SKM-1 (cell line): ENCODE results near the gene EGR1.
"Not testable (repeated sequence)": the region's sequence is repeated elsewhere in the genome, so short reads cannot be mapped to it uniquely, and the experiment has no call there.

Experiments
- DNase-seq: peaks from one replicate; lab custom pipeline; 2025; ENCODE audit not compliant: unreplicated experiment; lab: John Stamatoyannopoulos, UW

EGR1 gene

GRCh38 chr5:138468966-138469539, 3.8 kb downstream of the EGR1 start:
- no peak for DNase-seq

DNA sequence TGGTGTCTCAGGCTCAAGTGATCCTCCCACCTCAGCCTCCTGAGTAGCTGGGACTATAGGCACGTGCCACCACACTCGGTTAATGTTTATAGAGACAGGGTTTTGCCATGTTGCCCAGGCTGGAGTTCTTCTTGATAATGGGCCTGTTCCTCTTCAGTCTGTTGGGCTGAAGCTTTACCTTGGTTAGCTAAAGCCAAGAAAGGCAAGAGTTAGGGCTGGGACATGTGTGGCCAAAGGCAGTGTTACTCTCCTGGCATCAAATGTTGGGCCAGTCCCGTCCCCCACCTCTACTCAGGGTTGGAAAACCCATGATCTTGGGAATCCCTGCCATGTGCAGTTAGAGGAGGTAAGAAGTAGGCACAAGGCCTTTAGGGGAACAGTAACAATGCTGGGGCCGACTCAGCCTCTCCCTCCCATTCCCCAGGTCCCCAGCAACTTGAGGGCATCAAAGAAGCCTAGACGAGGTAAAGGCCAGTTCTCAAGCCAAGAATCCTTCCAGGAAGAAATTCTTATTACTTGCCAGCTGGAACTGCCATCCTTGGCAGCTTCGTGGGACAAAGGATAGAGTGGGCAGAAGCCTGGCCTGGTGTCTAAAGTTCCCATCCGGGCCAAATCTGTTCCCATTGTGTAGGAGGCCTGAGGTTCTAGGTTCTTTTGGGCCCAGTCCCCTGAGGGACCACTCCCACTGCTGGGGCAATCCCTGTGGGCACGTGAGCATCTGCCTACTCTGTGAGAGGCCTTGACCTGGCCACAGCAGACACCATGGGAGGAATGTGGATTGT, 4.5 kb downstream of the EGR1 start:
- no peak for DNase-seq

DNA sequence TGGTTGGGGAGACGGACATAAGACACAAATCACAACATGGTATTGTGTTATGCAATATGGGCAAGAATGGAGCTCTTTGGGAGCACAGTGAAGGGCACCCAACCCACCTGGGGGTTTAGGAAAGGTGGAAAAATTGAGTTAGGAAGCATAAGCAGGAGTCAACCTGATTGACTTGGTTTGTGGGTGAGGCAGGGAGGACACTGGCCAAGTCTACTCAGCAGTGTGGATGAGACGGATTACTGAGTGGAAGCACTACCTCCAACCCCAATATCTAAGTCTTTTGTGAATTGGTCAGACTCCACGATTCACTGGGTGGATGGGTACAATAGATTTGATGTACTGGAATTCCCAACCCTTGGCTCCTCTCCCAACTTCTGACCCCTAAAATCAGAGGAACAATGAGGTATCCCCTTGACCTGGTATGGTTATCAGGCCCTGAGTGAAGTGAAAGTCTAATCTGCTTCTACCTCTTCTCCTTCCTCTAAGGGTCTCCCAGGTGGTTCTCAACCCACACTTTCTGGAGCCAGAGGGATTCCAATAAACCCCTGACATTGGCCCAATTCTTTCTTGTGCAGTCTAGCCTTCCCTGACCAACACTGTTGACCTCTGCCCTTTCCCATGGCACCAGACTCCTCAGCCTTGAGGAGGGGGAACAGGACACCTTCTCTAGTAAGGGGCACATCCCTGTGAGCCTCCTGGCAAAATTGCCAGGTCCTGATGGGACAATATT, 5.2 kb downstream of the EGR1 start:
- no peak for DNase-seq

DNA sequence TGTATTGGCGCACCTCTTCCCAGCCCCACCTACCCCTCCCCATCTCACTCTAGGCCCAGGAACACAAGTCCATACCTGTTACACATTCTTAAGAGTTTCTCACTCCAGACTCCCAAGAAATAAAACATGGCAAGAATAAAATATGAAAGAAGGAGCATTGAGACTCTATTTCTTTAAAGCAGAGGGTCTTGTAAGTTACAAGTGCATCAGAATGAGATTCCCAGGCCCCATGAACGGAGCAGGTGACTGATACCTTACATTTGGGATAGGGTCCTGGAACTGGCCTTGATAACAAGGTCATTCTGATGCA, 5.7 kb downstream of the EGR1 start:
- DNase-seq = no peak

- DNase-seq = no peak
Observed at GRCh38 chr5:138472353-138472752, 7.1 kb downstream of the EGR1 start.

- DNase-seq = not testable (repeated sequence)
Observed at GRCh38 chr5:138473151-138473550, 7.9 kb downstream of the EGR1 start.

DNA sequence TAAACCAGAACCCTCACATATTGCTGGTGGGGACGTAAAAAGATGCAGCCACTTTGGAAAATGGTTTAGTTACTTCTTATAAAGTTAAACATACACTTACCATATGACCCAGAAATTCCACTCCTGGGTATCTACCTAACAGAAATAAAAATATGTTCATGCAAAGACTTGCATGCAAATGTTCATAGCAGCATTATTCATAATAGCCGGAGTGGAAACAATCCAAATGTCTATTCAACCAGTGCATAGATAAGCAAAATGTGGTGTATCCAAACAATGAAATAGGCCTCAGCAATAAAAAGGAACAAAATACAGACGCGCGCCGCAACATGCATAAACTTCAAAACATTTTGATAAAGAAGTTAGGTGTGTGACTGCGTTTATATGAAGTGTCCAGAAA, 11.6 kb downstream of the EGR1 start:
- no peak for DNase-seq

DNA sequence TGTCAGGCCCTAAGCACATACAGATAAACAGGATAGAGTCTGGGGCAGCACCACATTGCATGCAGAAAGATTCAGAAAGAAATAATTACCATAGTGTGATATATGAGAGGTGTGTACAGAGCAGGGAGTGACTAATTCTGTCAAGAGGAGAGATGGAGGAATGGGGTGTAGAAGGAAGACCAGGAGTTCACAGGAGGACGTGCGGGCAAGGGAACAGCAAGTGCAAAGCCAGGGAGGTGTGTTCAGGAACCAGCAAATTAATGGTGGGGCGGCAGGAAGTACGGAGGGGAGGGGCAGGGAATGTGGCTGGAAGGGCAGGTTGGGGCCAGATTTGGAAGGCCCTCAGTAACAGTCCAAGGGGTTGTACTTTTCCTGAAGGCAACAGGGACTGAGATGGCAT, 17.4 kb downstream of the EGR1 start:
- no peak for DNase-seq

- DNase-seq = no peak
Observed at GRCh38 chr5:138488481-138488945, 23.2 kb downstream of the EGR1 start.

GRCh38 chr5:138489683-138490061, 24.4 kb downstream of the EGR1 start:
- DNase-seq = no peak

DNA sequence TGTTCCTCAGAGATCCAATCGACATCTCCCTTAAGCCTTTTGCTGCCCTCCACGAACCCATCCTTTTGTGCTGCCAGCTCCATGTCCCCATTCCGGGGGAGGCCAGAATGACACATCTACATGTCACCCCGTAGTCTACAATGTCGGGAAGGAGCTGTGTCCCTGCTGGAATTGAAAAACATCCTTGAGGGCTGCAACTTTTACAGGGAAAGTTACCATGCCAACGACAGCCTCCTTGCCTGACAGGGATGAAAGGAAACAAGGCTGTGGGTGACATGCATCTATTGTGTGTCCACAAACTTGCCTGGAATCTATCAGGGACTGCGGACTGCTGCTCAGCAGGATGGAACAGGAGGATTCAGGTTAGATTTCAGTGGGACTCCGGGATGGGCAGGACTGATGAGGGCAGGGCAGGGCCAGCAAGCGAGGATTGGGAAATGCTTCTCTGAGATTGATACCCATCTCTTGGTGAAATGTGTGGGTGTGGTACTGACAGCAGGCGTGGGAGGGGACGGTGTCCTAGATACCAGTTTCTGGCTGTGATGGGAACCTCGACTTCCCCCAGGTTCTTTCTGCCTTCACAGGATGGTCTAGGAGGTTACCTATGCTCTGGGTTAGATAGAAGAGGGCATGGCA, 25.5 kb downstream of the EGR1 start:
- DNase-seq = no peak

DNA sequence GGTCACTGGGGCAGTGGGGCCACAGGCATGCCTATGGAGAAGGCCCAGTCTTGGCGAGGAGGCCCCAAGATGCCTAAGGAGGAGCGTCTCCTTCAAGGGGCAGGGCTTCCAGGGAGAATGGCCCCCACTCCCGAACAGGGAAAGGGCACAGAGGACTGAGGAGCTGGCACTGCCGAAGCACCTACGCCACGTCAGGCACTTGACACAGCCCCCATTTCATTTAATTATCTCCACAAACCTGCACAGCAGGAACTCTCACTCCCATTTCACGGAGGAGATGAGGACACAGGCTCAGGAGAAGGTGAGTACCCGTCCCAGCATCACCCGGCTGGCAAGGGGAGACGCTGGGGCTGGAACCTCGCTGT, 26.0 kb downstream of the EGR1 start:
- no peak for DNase-seq

DNA sequence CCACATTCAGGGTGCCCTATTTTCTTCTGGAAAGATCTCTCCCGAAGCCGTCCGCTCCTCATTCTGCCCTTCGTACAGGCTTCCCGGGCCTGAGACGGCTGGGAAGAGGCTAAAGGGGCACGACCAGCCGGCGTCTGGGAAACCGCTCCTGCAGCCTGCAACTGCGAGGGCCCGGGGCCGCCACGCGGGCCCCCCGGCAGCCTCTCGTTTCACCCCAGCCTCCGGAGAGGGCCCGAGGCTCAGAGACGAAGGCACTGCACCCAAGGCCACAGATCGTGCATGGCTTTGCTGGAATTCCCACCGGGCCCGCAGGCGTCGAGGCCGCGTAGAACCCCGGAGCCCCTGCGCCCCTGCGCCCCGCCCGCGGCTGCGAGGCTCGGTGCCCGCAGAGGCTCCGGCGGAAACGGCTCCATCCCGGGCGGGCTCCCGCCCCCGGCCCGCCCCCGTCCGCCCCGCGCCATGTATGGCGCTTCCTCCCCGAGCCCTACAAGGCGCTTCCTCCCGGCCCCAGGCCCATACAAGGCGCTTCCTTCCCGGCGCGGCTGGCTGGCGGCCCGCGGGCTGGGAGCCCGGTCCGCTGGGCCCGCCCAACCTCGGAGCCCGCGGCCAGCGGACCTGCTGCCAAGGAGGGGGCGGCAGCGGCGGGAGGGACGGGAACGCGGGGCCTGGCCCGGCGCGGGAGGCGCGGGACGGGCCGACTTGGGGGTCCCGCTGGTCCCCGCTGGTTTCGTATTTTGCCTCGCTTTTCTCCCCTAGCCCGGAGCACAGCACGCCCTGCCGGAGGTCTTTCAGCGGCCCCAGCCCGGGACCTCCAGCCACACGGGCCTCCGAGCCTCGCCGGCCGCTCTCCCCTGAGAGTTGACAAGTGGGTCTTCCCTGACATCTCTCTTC, 26.6 kb downstream of the EGR1 start:
- peak; percentile 62 for DNase-seq

- DNase-seq = no peak
Observed at GRCh38 chr5:138492560-138493045, 27.3 kb downstream of the EGR1 start.

GRCh38 chr5:138495351-138495750, 30.1 kb downstream of the EGR1 start:
- DNase-seq = no peak

DNA sequence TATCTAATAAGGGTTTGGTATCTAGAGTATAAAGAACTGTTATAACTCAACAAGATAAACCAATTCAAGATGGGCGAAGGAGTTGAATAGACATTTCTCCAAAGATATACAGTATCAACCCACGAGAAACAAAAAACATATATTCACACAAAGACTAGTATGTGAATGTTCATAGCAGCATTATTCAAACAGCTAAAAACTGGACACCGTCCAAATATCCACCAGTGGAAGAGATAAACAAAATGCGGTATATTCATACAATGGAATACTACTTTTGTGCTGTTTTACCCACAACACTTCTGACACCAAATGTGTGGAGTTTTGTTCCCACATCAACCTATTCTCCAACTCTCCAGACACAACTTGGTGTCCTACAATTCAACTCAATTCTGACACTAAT, 33.1 kb downstream of the EGR1 start:
- no peak for DNase-seq

- no peak for DNase-seq
Observed at GRCh38 chr5:138502121-138502520, 36.8 kb downstream of the EGR1 start.

DNA sequence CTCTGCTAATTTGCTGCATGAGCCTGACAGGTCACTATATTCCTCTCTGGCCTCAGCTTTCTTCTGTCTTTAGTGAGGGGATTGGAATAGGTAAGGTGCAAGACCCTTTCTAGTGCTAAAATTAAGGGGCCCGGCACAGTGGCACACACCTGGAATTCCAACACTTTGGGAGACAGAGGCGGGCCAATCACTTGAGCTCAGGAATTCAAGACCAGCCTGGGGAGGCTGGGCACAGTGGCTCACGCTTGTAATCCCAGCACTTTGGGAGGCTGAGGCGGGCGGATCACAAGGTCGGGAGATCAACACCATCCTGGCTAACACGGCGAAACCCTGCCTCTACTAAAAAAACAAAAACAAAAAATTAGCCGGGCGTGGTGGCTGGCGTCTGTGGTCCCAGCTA, 37.2 kb downstream of the EGR1 start:
- no peak for DNase-seq

DNA sequence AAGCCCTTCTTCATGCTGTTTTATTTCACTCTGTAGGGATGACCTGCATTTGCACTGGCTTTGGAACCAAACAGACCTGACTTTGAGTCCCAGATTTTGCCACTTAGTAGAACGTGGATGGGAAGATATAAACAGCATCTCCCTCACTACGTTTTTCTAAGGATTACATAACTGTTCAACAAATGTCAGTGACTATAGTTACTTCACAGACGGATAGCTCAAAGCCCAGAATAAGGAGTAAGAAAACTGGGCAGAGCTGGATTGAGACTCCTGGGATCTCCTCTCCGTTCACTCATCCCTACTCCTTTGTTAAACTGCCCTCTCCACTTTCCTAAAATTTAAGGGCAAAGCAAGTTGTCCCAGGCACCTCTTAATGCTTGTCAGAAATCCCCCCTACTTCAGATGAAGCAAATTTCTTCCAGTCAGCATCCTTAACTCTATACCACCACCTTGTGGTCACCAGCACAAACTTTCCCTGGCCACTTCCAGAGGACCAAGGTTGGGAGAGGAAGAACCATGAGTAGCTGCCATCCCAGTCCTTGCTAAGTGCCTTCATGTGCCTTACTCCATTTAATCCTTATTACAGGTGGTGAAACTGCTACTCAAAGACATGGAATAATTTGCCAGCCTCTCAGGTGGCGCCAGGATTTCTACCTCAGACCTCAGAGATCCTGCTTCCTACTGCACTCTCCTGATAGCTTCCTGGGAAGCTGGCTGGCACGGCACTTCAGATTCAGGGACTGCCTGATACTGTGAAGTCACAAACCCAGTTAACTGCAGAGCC, 38.4 kb downstream of the EGR1 start:
- DNase-seq = peak; percentile 80

DNA sequence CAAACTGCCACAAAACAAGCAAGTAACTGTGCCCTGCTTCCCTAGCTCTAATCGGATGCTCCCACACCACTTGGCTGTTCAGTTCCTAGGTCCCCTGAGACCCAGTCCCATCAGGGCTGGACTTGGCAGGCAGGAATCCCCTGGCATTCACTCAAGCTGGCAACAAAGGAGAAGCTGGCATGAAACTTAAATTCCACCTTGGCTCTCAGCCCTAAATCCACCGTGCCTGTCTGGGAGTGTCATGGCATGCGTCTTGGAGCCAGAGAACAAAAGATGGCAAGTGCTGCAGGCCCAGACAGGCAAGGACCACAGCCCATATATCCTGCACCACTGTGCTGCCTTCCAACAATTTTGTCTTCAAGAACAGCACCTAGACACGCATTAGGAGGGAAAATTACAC, 39.5 kb downstream of the EGR1 start:
- no peak for DNase-seq
